ENCODE measurements around the gene NKD2.
"Not testable (repeated sequence)": the region's sequence is repeated elsewhere in the genome, so short reads cannot be mapped to it uniquely, and the experiment has no call there.

NKD2 gene

DNA sequence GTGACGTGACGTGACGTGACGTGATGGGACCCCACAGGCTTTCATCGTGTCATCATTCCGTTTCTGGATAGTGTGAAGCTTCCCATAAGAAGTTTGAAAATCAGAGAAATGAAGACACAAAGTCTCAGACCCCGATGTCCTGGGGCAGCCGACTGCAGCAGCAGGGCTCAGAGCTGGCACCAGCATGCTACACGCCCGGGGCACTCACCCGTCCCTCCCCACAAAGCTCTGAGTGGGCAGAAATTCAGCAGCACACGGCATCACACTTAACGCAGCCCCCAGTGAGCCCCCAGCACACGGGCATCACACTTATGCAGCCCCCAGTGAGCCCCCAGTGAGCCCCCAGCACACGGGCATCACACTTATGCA, 61.1 kb downstream of the NKD2 start:
- DNase-seq (ENCODE audit: low read depth): no peak

DNA sequence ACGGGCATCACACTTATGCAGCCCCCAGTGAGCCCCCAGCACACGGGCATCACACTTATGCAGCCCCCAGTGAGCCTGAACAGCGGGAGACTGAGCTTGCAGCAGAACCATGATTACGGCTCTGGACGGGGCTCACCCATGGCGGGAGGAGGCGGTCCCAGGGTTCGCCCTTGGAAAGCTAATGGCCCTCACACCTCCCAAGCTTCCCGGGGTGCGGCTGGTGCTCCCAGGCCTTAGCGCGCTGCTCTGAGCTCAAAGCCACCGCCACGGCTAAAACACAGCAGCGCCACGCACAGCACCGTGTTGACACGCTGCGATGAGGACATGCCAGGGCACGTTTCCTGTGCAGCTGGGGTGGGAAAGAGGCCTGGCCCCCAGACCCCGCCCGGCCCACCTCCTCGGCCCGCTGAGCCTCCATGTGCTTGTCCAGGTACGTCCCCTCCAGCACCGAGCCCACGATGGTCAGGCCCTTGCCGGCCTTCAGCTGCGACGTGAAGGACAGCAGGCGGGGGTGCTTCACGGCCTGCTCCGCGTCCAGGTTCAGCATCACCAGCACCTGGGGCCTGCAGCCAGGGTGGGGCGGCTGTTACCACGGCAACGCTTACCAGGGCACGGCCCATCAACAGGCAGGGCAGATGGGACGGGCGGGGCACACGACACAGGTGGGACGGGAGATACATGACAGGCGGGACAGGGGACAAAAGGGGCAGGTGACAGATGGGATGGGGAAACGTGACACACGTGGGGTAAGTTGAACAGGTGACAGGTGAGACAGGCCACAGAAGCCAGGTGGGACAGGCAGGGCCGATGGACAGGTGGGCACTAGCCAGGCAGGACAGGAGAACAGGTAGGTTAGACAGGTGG, 64.9 kb downstream of the NKD2 start:
- no peak for DNase-seq (ENCODE audit: low read depth)

DNA sequence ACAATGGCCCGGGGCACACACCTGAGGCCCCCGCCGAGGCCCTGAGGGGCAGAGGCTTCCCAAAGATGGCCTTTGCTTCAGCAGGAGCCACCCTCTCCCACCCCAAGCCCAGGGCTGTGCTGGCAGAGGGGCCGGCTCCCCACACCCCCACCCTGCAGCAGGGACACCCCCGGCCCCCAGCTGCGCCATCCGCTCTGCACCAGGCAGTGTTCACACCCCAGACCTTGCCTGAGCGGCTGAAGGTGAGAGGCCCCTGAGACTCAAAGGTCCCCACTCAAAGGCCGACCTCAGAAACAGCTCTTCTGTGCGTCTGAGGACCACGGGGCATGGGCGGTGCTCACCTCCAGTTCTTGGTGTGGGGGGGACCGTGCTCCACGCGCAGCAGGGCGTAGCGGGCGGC, 65.6 kb downstream of the NKD2 start:
- no peak for DNase-seq (ENCODE audit: low read depth)

DNA sequence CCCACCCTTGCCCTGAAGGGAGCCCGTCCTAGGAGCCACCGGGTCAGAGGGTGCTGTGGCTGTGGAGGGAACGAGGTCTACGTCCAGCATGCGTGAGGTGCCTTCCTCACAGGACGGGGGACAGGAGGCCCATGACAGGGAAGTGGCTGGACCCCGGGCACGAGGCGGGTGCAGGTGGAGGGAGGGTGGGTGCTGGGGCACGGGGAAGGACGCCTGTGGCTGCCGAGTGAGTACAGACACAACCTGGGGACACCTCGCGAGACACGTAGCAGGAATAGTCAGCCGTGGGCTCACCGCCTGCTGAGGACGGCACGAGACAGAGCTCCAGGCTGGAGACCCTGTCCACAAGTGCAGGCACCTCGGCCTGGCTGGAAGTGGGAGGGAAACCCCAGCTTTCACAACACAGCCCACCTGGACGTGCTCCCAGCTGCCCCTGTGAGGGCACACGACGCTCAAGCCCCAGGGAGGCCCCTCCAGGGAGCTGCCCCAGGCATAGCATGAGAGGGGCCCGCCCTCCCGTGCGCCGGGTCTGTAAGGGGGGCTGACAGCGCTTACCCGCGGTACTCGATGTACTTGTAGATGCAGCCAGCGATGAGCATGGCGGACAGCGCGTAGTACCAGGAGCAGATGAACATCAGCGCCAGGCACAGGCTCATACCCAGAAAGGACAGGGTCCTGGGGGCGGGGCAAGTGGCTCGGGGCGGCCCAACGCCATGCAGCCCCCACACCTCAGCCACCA, 66.4 kb downstream of the NKD2 start:
- no peak for DNase-seq (ENCODE audit: low read depth)

DNA sequence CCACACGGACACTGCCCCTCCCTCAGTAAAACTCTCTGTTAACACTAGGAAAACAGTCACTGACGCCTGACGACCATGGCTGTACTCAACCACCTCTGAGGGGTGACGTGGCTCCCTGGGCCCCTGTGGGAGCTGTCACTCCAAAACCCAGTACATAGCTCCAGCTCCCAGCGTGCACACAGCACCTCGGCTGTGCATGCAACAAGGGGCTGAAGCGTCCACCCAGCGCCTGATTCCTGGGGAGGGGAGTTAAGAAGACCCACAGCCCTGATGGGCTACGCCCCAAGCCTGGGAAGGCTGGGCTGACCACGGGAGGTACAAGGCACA, 66.9 kb downstream of the NKD2 start:
- no peak for DNase-seq (ENCODE audit: low read depth)

DNA sequence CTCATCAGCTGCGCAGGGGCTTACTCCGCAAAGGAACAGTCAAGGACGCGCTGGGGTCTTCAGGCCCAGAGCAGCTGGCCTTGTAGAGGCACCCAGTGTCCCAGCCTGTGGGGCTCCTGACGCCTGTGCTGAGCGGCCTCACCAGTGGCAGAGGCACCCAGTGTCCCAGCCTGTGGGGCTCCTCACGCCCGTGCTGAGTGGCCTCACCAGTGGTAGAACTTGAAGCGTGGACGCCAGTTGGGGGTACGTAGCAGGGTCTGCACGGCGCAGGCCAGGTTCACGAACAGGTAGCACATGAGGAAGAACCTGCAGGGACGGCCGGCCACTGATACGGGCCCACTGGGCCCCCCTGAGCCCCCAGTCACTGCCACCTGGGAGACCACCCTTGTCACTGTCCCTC, 67.3 kb downstream of the NKD2 start:
- no peak for DNase-seq (ENCODE audit: low read depth)

DNA sequence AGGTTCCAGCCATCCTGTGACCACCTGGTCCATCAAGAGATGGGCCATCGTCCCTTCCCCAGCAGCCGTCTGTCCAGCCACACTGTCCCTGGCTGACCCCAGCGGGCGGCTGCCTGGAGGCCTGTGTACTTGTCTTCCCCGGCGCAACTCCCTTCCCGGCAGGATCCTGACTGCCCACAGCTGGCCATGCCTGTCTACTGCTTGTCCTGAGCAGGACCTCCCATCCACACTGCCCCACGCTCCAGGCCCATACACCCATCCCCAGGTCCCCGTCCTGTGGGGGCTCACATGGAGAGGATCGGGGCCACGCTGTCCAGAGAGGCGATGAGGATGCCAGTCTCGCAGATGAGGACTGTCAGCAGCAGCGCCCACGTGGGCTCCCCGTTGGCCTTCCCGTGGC, 67.8 kb downstream of the NKD2 start:
- no peak for DNase-seq (ENCODE audit: low read depth)

DNA sequence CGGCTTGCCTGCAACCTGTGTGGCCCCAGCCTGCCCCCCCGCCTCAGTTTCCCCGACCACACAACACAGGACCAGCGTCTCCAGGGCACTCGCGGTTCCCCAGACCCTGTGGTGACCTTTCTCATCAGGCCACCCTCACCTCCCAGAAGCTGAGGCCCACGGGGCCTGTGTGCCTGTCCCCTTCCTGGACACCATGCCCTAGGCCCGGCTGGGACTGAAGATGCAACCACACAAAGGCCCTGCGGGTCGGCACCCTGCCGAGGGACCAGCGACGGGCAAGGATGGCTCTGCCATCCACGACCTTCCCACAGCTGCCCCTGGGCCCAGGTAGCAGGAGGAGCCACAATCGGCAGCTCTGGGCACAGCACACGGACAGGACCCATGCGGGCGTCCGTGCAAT, 68.4 kb downstream of the NKD2 start:
- DNase-seq (ENCODE audit: low read depth): no peak

DNA sequence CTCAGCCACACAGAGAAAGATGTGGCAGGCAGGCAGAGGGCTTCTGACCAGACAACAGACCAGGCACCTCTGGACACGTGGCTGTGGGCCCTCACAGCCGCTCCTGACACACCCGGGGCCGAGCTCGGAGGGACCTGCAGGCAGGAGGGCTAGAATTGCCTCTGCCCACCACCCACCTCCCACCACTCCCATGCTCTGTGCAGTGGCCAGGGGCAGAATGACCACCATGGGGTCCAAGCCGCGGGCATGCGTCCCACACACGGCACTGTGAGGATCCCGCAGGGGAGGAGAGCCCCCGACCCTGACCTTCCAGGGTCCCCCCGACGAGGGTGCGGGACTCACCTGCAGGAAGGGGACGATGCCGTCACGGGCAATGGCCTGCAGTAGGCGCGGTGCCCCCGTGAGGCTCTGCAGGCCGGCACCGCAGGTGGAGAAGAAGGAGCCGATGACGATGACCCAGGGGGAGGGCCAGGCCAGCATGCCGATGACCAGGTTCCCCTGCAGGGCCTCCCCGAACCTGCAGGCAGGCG, 69.0 kb downstream of the NKD2 start:
- DNase-seq (ENCODE audit: low read depth): no peak

DNA sequence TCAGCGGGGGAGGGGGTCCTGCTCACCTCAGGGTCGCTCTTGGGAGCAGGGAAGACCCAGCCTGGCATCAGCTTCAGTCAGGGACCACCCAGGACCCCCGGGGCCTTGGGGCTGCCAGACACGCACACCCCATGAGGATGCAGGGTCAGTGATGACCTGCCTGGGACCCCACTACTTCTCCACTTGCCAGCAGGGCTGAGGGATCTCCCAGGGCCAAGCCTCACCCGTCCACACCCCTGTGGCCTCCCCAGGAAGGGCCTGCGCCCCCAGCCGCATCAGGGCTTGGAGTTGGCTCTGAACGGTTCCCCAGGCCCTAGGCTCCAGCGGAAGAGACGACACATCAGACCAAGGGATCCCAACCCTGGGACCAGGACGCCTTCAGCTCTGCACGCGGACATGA, 69.6 kb downstream of the NKD2 start:
- no peak for DNase-seq (ENCODE audit: low read depth)

DNA sequence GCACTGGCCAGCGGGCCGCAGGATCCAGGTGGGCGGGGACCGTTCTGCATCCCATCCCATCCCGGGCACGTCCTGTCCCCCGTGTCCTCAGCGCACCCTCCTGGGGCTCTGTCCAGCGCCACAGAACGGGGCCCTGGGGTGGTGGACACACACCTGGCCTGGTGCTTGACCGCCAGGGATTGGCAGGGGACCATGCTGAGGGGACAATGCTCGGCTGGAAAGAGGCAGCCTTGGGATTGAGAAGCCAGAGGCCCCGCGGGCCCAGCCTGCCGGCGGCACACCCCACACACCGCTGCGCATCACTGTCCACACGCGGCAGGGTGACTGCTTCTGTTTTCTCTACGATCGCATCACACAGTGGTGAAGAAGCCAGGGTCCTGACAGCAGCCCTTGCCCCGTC, 70.2 kb downstream of the NKD2 start:
- DNase-seq (ENCODE audit: low read depth): no peak

DNA sequence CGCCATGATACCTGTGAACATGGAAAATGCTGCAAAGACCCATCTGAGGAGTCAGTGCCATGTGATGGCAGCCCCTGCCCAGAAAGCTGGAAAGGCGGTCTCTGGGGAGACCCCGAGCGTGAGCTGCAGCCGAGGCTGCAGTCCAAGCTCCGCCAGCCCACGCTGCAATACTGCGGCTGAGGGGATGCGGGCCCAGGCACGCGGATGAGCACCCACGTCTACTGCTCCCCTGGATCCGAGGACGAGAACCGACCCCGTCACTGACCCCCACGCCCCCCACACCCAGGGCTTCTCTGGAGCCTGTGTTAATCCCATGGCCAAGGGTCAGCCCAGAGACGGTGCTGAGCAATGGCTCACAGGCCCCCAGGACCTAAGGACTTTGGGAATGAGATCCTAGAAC, 70.9 kb downstream of the NKD2 start:
- no peak for DNase-seq (ENCODE audit: low read depth)

DNA sequence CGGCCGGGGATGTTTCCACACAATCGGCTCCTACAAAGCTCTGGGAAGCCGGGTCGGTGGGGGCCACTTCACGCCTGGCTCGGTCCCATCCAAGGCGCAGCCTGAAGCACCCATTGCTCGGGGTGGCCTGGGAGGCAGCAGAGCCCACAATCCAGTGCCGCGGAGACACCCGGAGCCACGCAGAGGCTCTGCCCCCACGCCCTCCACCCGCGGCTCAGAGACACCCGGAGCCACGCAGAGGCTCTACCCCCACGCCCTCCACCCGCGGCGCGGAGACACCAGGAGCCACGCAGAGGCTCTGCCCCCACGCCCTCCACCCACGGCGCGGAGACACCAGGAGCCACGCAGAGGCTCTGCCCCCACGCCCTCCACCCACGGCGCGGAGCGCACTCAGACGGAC, 71.4 kb downstream of the NKD2 start:
- no peak for DNase-seq (ENCODE audit: low read depth)

DNA sequence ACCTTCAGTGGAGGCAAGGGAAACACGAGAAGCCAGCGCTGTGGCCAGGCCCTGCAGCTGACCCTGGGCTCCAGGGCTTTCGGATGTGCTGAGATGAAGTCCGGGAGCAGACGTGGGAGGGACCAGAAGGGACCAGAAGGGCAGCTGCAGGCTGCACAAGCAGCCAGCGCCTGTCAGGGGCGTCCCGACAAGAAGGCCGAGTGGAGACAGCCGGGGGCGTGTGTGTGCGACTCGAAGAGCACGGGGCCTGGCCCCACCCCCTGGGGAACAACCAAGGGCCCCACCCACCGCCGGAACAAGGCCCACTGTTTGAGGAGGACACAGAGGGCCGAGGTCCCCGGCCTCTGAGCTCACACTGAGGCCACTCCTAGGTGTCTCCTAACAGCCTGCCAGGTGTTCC, 71.8 kb downstream of the NKD2 start:
- DNase-seq (ENCODE audit: low read depth): no peak

DNA sequence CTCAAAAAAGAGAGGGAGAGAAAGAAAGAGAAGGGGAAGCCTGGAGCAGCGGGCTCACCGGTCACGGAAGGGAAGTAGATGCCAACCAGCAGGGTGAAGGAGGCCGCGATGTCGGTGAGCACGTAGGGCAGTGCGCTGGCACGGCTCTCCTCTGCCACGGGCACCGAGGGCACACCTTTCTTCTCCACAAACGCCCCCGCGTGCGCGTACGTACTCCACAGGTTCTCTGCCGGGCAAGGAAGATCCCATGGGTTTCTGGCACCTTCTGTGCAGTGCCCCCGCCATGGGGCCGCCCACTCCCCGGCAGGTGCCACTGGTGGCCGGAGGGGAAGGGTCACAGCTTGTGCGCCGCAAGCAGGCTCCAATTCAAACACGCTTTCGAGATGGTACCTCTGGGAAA, 72.9 kb downstream of the NKD2 start:
- no peak for DNase-seq (ENCODE audit: low read depth)

DNA sequence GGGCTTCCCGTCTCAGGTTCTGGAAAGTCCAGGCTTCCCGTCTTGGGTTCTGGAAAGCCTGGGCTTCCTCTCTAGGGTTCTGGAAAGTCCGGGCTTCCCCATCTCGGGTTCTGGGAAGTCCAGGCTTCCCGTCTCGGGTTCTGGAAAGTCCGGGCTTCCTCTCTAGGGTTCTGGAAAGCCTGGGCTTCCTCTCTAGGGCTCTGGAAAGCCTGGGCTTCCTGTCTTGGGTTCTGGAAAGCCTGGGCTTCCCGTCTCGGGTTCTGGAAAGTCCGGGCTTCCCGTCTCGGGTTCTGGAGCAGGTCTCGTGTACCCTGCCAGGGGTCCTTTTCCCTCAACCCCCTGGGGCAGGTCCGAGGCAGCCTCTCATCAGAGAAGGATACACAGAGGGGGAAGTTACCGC, 74.4 kb downstream of the NKD2 start:
- DNase-seq (ENCODE audit: low read depth): not testable (repeated sequence)

DNA sequence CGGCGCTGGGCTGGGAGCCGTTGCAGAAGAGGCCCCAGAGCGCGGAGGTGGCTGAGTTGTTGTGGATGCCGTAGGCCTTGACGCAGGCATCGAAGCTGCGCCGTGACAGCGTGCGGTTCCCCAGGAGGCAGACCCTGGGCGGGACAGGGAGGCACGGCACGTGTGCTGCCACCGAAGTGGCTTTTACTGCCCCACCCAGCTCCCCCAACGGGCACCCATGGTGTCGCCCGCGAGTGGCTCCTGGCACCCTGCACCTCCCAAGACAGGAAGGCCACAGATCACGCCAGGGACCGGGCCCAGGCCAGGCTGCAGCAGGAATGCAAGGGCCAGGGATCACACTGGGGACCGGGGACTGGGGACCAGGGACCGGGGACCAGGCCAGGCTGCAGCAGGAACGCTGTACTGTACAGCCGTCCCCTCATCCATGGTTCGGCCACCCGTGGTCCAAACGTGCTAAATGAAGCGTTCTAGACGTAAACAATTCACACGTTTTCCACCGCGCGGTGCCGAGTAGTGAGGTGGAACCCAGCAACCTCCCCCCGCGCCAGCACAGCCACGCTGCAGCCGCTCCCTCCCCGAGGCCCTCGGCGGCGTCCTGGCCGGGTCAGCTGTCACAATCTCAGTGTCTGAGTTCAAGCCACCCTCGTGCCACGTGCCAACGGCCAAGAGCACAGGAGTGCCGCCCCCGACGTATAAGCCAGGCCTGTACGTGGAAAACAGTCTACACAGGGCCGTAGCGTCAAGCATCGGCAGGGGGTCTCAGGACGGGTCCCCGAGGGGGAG, 75.4 kb downstream of the NKD2 start:
- DNase-seq (ENCODE audit: low read depth): no peak

DNA sequence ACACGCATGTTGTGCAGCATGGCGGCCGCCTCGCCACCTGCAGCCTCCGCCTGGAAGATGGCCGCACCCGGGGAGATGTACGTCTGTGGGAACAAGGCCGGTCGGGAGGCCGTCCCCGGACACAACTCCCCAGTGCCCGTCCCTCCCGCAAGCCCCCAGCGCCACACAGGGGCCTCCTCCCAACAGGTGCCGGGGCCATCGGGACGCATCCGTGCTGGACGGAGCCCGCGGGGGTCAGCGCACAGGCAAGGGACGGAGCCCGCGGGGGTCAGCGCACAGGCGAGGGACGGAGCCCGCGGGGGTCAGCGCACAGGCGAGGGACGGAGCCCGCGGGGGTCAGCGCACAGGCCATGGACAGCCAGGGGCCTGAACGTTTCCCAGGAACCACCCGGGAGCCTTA, 76.8 kb downstream of the NKD2 start:
- no peak for DNase-seq (ENCODE audit: low read depth)

DNA sequence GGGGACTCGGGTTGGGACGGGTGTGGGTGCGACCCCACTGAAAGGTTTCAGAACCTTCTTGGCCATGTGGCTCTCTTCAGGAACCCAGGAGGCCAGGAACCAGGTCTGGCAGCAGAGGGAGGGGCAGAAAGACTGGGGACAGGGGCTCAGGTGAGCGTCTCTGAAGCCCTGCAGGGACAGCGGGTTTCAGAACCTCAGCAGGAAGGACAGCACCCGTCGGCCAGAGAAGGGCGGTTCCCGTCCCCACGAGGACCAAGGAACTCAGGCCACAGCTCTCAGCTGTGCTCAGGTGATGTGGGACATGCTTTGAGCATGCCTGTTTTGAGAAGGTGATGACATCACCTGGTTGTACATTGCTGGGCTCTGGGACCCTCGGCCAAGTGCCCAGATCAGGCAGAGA, 77.5 kb downstream of the NKD2 start:
- DNase-seq (ENCODE audit: low read depth): no peak

DNA sequence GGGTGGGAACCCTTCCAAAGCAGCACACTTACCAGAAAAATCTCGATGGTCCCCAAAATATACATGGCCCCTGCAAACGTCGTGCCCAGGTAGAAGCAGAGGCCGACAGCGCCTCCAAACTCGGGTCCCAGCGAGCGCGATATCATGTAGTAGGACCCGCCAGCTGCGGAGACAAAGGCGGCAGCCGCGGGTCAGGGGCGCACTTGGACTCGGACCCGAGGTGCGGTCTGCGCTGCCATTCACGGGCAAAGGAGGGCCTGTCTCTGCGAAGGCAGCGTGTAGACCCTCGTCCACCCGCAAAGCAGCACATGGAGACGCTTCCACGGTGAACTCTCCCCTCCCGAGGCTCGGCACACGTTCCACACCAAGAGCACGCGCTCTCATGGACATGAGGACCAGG, 78.3 kb downstream of the NKD2 start:
- DNase-seq (ENCODE audit: low read depth): no peak

DNA sequence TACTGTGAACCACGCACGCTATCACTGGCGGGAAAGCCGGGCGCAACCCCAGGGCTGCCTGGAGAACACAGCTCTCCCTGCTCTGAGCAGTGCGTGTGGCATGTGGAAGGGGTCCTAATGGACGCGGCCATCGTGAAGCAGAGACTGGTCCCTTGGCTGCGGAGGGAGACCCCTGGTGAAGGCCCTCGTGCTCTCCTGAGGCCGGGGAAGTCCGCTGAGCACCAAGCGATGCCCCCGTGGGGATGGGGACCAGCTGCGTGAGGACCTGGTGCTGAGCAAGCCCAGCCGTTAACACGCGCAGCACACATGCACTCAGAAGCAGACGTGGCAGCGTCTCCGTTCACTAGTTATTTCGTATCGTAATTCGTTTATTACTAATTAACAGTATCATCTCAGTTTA, 78.8 kb downstream of the NKD2 start:
- DNase-seq (ENCODE audit: low read depth): no peak

DNA sequence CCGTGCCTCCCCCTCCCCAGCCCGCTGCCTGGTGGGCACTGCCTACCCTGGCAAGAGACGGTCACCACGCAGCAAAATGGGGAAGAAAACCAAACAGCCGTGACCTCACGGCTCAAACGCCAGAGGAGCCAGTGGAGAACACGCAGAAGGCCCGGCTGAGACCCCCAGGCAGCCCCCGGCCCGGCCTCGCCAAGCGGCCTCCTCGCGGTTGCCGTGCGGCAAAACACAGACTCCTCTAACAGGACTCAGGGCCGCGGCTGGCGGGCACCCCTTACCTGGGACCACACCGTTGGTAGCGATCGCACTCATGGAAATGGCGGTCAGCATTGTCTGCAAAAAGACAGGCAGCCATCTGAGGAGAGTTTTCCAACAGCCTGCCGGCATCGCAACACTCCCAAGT, 79.4 kb downstream of the NKD2 start:
- no peak for DNase-seq (ENCODE audit: low read depth)
